Astrocyte (in vitro differentiated cells and primary cell): ENCODE measurements around the gene CORT. TPM values are rescaled to one million over a fixed set of nuclear protein-coding genes. Genes with fewer than 3 reads are reported as not detected.

ENCODE experiments used
- DNase-seq: peaks from one replicate; pipeline ENCODE4 v3.0.0-alpha.2; 2010; ENCODE audit warnings: low read depth
- FAIRE-seq: peaks from 2 replicates; lab custom pipeline; 2011; peaks lifted over from hg19 to GRCh38; lab: Jason Lieb, UNC
- H2AFZ ChIP-seq: 2 replicates; pipeline ENCODE4 v1.6.0; 2012; ENCODE audit warnings: low read depth, low read length, inconsistent platforms
- H3K27ac ChIP-seq: 2 replicates; pipeline ENCODE4 v1.5.1; 2011; ENCODE audit warnings: low read depth, low read length, inconsistent platforms
- H3K27me3 ChIP-seq: 2 replicates; pipeline ENCODE4 v1.6.0; 2011; ENCODE audit warnings: low read length, inconsistent platforms; ENCODE audit not compliant: insufficient read depth
- H3K36me3 ChIP-seq: 2 replicates; pipeline ENCODE4 v1.5.1; 2011; ENCODE audit warnings: low read length, inconsistent platforms; ENCODE audit not compliant: insufficient read depth
- H3K4me1 ChIP-seq: 2 replicates; pipeline ENCODE4 v1.5.1; 2011; ENCODE audit warnings: low read length, inconsistent platforms; ENCODE audit not compliant: insufficient read depth
- H3K4me2 ChIP-seq: 2 replicates; pipeline ENCODE4 v1.6.0; 2012; ENCODE audit warnings: low read length, inconsistent platforms
- H3K4me3 ChIP-seq: 2 replicates; pipeline ENCODE4 v1.5.1; 2011; ENCODE audit warnings: low read depth, mild to moderate bottlenecking, low read length, inconsistent platforms; ENCODE audit not compliant: insufficient read depth
- H3K79me2 ChIP-seq: 2 replicates; pipeline ENCODE4 v1.6.0; 2012; ENCODE audit warnings: mild to moderate bottlenecking, low read length, inconsistent platforms; ENCODE audit not compliant: insufficient read depth
- H3K9ac ChIP-seq: 2 replicates; pipeline ENCODE4 v1.6.0; 2012; ENCODE audit warnings: mild to moderate bottlenecking, low read length, inconsistent platforms
- H3K9me3 ChIP-seq: 2 replicates; pipeline ENCODE4 v1.5.1; 2012; ENCODE audit warnings: low read depth, mild to moderate bottlenecking, low read length, inconsistent platforms; ENCODE audit not compliant: insufficient read depth
- H4K20me1 ChIP-seq: 2 replicates; pipeline ENCODE4 v1.6.0; 2012; ENCODE audit warnings: low read length, inconsistent platforms; ENCODE audit not compliant: insufficient read depth
- H3K27ac Mint-ChIP-seq: one replicate; pipeline ENCODE4 v1.8.0; 2021; ENCODE audit warnings: mild to moderate bottlenecking, mixed read lengths; ENCODE audit not compliant: unreplicated experiment
- H3K27me3 Mint-ChIP-seq: one replicate; pipeline ENCODE4 v1.8.0; 2021; ENCODE audit warnings: low read depth, mixed read lengths; ENCODE audit not compliant: unreplicated experiment
- H3K36me3 Mint-ChIP-seq: one replicate; pipeline ENCODE4 v1.8.0; 2021; ENCODE audit warnings: low read depth, mixed read lengths; ENCODE audit not compliant: unreplicated experiment
- H3K4me1 Mint-ChIP-seq: one replicate; pipeline ENCODE4 v1.8.0; 2021; ENCODE audit warnings: low read depth, mixed read lengths; ENCODE audit not compliant: unreplicated experiment
- H3K4me3 Mint-ChIP-seq: one replicate; pipeline ENCODE4 v1.8.0; 2021; ENCODE audit warnings: mild to moderate bottlenecking, moderate library complexity, mixed read lengths; ENCODE audit not compliant: unreplicated experiment
- H3K9me3 Mint-ChIP-seq: one replicate; pipeline ENCODE4 v1.8.0; 2021; ENCODE audit warnings: mild to moderate bottlenecking, mixed read lengths; ENCODE audit not compliant: unreplicated experiment
- CTCF ChIP-seq: IDR thresholded peaks from 2 replicates; pipeline ENCODE4 v1.5.1; 2011; ENCODE audit warnings: low read depth, mild to moderate bottlenecking, inconsistent platforms, low read length, moderate library complexity; ENCODE audit not compliant: insufficient read depth
- EZH2 ChIP-seq: IDR thresholded peaks from 2 replicates; pipeline ENCODE4 v1.6.1; 2012; ENCODE audit warnings: mild to moderate bottlenecking, low read length, inconsistent platforms; ENCODE audit not compliant: insufficient read depth
- total RNA-seq: library from RNA; stranded (reverse); gene quantifications from 2 replicates; pipeline ENCODE4 v1.2.1, GENCODE V29; 2021

The CORT gene
- total RNA-seq, 1 donor from 2014 or later = 0.23 TPM

GRCh38 chr1:10457875-10458274 is 8.0 kb downstream of the CORT start:
- H3K4me1 ChIP-seq = peaks cover 12% of the 10 kb centered on the region
- no peaks in the 10 kb centered on the region for H4K20me1 ChIP-seq
- no peak overlapping the region for H3K4me3 Mint-ChIP-seq
- no peak overlapping the region for H3K27ac Mint-ChIP-seq
- no peak for TF ChIP-seq CTCF
- TF ChIP-seq EZH2 = no peak
- H3K27me3 Mint-ChIP-seq = no peaks in the 10 kb centered on the region
- peaks cover 4% of the 10 kb centered on the region for H3K36me3 ChIP-seq
- no peak overlapping the region for H2AFZ ChIP-seq
- no peaks in the 10 kb centered on the region for H3K79me2 ChIP-seq
- no peak for FAIRE-seq
- H3K9me3 Mint-ChIP-seq = no peaks in the 10 kb centered on the region
- no peaks in the 10 kb centered on the region for H3K27me3 ChIP-seq
- peaks cover 17% of the 10 kb centered on the region for H3K4me1 Mint-ChIP-seq
- H3K4me2 ChIP-seq = no peak overlapping the region
- H3K4me3 ChIP-seq = no peak overlapping the region
- no peak overlapping the region for H3K9ac ChIP-seq
- peaks cover 4% of the 10 kb centered on the region for H3K36me3 Mint-ChIP-seq
- H3K27ac ChIP-seq = no peak overlapping the region
- H3K9me3 ChIP-seq = no peaks in the 10 kb centered on the region
- DNase-seq = no peak

- no peak overlapping the region for H3K9ac ChIP-seq
- TF ChIP-seq EZH2 (no peak), CTCF (no peak)
- Mint-ChIP-seq H3K4me3 (no peak overlapping the region), H3K4me1 (peaks cover 17% of the 10 kb centered on the region), H3K27me3 (no peaks in the 10 kb centered on the region), H3K27ac (peak overlapping the region; percentile 44), H3K9me3 (no peaks in the 10 kb centered on the region), H3K36me3 (peaks cover 9% of the 10 kb centered on the region)
- no peaks in the 10 kb centered on the region for H3K27me3 ChIP-seq
- H3K4me1 ChIP-seq = peaks cover 12% of the 10 kb centered on the region
- H2AFZ ChIP-seq = no peak overlapping the region
- DNase-seq (peak; percentile 85), FAIRE-seq (no peak)
- H3K27ac ChIP-seq = no peak overlapping the region
- no peaks in the 10 kb centered on the region for H3K79me2 ChIP-seq
- H3K4me2 ChIP-seq = peak overlapping the region; percentile 18
- H3K36me3 ChIP-seq = peaks cover 7% of the 10 kb centered on the region
- no peaks in the 10 kb centered on the region for H4K20me1 ChIP-seq
- H3K9me3 ChIP-seq = no peaks in the 10 kb centered on the region
- H3K4me3 ChIP-seq = no peak overlapping the region
Observed at GRCh38 chr1:10459184-10459583, 9.4 kb downstream of the CORT start.

GRCh38 chr1:10467078-10467477 is 17.2 kb downstream of the CORT start:
- no peak for FAIRE-seq
- no peak for TF ChIP-seq EZH2
- TF ChIP-seq CTCF = no peak
- Histone ChIP-seq H3K27me3 (no peaks in the 10 kb centered on the region), H3K27ac (no peak overlapping the region), H3K36me3 (peaks cover 27% of the 10 kb centered on the region), H3K9ac (no peak overlapping the region), H4K20me1 (no peaks in the 10 kb centered on the region), H3K4me3 (no peak overlapping the region), H3K4me1 (no peaks in the 10 kb centered on the region), H3K4me2 (no peak overlapping the region), H3K9me3 (no peaks in the 10 kb centered on the region), H3K79me2 (peaks cover 12% of the 10 kb centered on the region), H2AFZ (no peak overlapping the region)
- H3K4me3 Mint-ChIP-seq = no peak overlapping the region
- H3K27me3 Mint-ChIP-seq = no peaks in the 10 kb centered on the region
- H3K36me3 Mint-ChIP-seq = peaks cover 8% of the 10 kb centered on the region
- DNase-seq = no peak
- H3K27ac Mint-ChIP-seq = no peak overlapping the region
- no peaks in the 10 kb centered on the region for H3K9me3 Mint-ChIP-seq
- no peaks in the 10 kb centered on the region for H3K4me1 Mint-ChIP-seq
